Measurements from ENCODE around the gene RRP8. TPM values are rescaled to one million over a fixed set of nuclear protein-coding genes. Genes with fewer than 3 reads are reported as not detected.

Gene RRP8
- total RNA-seq, 2 donors from 2014 or later, result 25.0 to 31.5 TPM

GRCh38 chr11:6572215-6572614, 31.2 kb downstream of the RRP8 start:
- DNase-seq, result no peak
- Mint-ChIP-seq H3K4me3 (no peak overlapping the region), H3K27me3 (ENCODE audit: low read depth) (no peaks in the 10 kb centered on the region), H3K9me3 (no peaks in the 10 kb centered on the region), H3K4me1 (ENCODE audit: low read depth) (peaks cover 5% of the 10 kb centered on the region), H3K27ac (no peak overlapping the region), H3K36me3 (ENCODE audit: insufficient read depth in 2 of 2) (peaks cover 0 to 8% of the 10 kb centered on the region in 2 donors)
- ATAC-seq (replicated peaks in 1 of 2), result no peak

- H3K4me3 Mint-ChIP-seq, result no peak overlapping the region
- peaks cover 5% of the 10 kb centered on the region for H3K4me1 Mint-ChIP-seq (ENCODE audit: low read depth)
- no peak overlapping the region for H3K27ac Mint-ChIP-seq
- peaks cover 0 to 7% of the 10 kb centered on the region in 2 donors for H3K36me3 Mint-ChIP-seq (ENCODE audit: insufficient read depth in 2 of 2)
- no peaks in the 10 kb centered on the region for H3K9me3 Mint-ChIP-seq
- ATAC-seq (replicated peaks in 1 of 2) (no peak), DNase-seq (no peak)
- H3K27me3 Mint-ChIP-seq (ENCODE audit: low read depth), result no peaks in the 10 kb centered on the region
These were observed 31.9 kb downstream of the RRP8 start for GRCh38 chr11:6571434-6572008.

GRCh38 chr11:6570691-6571427, 32.6 kb downstream of the RRP8 start:
- peaks cover 0 to 5% of the 10 kb centered on the region in 2 donors for H3K36me3 Mint-ChIP-seq (ENCODE audit: insufficient read depth in 2 of 2)
- H3K27me3 Mint-ChIP-seq (ENCODE audit: low read depth), result no peaks in the 10 kb centered on the region
- H3K9me3 Mint-ChIP-seq, result no peaks in the 10 kb centered on the region
- H3K4me3 Mint-ChIP-seq, result no peak overlapping the region
- H3K4me1 Mint-ChIP-seq (ENCODE audit: low read depth), result peaks cover 5% of the 10 kb centered on the region
- no peak for ATAC-seq (replicated peaks in 1 of 2)
- DNase-seq, result no peak
- no peak overlapping the region for H3K27ac Mint-ChIP-seq

GRCh38 chr11:6569706-6570105, 33.7 kb downstream of the RRP8 start:
- H3K27ac Mint-ChIP-seq, result no peak overlapping the region
- H3K4me3 Mint-ChIP-seq, result no peak overlapping the region
- H3K36me3 Mint-ChIP-seq (ENCODE audit: insufficient read depth in 2 of 2), result peaks cover 0 to 5% of the 10 kb centered on the region in 2 donors
- no peak for ATAC-seq (replicated peaks in 1 of 2)
- no peaks in the 10 kb centered on the region for H3K9me3 Mint-ChIP-seq
- DNase-seq, result no peak
- H3K27me3 Mint-ChIP-seq (ENCODE audit: low read depth), result no peaks in the 10 kb centered on the region
- no peaks in the 10 kb centered on the region for H3K4me1 Mint-ChIP-seq (ENCODE audit: low read depth)

GRCh38 chr11:6568191-6568918, 35.1 kb downstream of the RRP8 start:
- no peaks in the 10 kb centered on the region for H3K9me3 Mint-ChIP-seq
- H3K4me3 Mint-ChIP-seq, result no peak overlapping the region
- no peaks in the 10 kb centered on the region for H3K27me3 Mint-ChIP-seq (ENCODE audit: low read depth)
- H3K36me3 Mint-ChIP-seq (ENCODE audit: insufficient read depth in 2 of 2), result peaks cover 0 to 5% of the 10 kb centered on the region in 2 donors
- H3K27ac Mint-ChIP-seq, result no peak overlapping the region
- DNase-seq (no peak), ATAC-seq (replicated peaks in 1 of 2) (no peak)
- H3K4me1 Mint-ChIP-seq (ENCODE audit: low read depth), result no peaks in the 10 kb centered on the region

- ATAC-seq (replicated peaks in 1 of 2) (no peak), DNase-seq (no peak)
- H3K27ac Mint-ChIP-seq, result no peak overlapping the region
- no peaks in the 10 kb centered on the region for H3K27me3 Mint-ChIP-seq (ENCODE audit: low read depth)
- H3K9me3 Mint-ChIP-seq, result no peaks in the 10 kb centered on the region
- peaks cover 0 to 4% of the 10 kb centered on the region in 2 donors for H3K36me3 Mint-ChIP-seq (ENCODE audit: insufficient read depth in 2 of 2)
- no peak overlapping the region for H3K4me3 Mint-ChIP-seq
- no peaks in the 10 kb centered on the region for H3K4me1 Mint-ChIP-seq (ENCODE audit: low read depth)
These were observed 36.1 kb downstream of the RRP8 start for GRCh38 chr11:6567371-6567745.

- H3K27me3 Mint-ChIP-seq (ENCODE audit: low read depth), result no peaks in the 10 kb centered on the region
- no peak overlapping the region for H3K4me3 Mint-ChIP-seq
- H3K27ac Mint-ChIP-seq, result no peak overlapping the region
- ATAC-seq (replicated peaks in 1 of 2) (no peak), DNase-seq (no peak)
- no peaks in the 10 kb centered on the region for H3K4me1 Mint-ChIP-seq (ENCODE audit: low read depth)
- H3K36me3 Mint-ChIP-seq (ENCODE audit: insufficient read depth in 2 of 2), result peaks cover 0 to 5% of the 10 kb centered on the region in 2 donors
- no peaks in the 10 kb centered on the region for H3K9me3 Mint-ChIP-seq
These were observed 36.6 kb downstream of the RRP8 start for GRCh38 chr11:6566704-6567370.

- ATAC-seq (replicated peaks in 1 of 2), result no peak
- Mint-ChIP-seq H3K27ac (no peak overlapping the region), H3K27me3 (ENCODE audit: low read depth) (no peaks in the 10 kb centered on the region), H3K36me3 (ENCODE audit: insufficient read depth in 2 of 2) (peaks cover 0 to 8% of the 10 kb centered on the region in 2 donors), H3K4me3 (no peak overlapping the region), H3K9me3 (no peaks in the 10 kb centered on the region), H3K4me1 (ENCODE audit: low read depth) (no peaks in the 10 kb centered on the region)
- no peak for DNase-seq
These were observed 37.3 kb downstream of the RRP8 start for GRCh38 chr11:6565988-6566703.

- Mint-ChIP-seq H3K27me3 (ENCODE audit: low read depth) (no peaks in the 10 kb centered on the region), H3K27ac (no peak overlapping the region), H3K4me3 (no peak overlapping the region), H3K4me1 (ENCODE audit: low read depth) (no peaks in the 10 kb centered on the region), H3K36me3 (ENCODE audit: insufficient read depth in 2 of 2) (peaks cover 0 to 8% of the 10 kb centered on the region in 2 donors), H3K9me3 (no peaks in the 10 kb centered on the region)
- ATAC-seq (replicated peaks in 1 of 2), result no peak
- DNase-seq, result no peak
These were observed 38.1 kb downstream of the RRP8 start for GRCh38 chr11:6565325-6565724.

GRCh38 chr11:6563667-6564066, 39.7 kb downstream of the RRP8 start:
- Mint-ChIP-seq H3K4me1 (ENCODE audit: low read depth) (no peaks in the 10 kb centered on the region), H3K9me3 (no peaks in the 10 kb centered on the region), H3K27ac (no peak overlapping the region), H3K27me3 (ENCODE audit: low read depth) (no peaks in the 10 kb centered on the region), H3K4me3 (no peak overlapping the region), H3K36me3 (ENCODE audit: insufficient read depth in 2 of 2) (peaks cover 0 to 4% of the 10 kb centered on the region in 2 donors)
- ATAC-seq (replicated peaks in 1 of 2) (no peak), DNase-seq (no peak)

- no peak for DNase-seq
- H3K36me3 Mint-ChIP-seq (ENCODE audit: insufficient read depth in 2 of 2), result peaks cover 0 to 4% of the 10 kb centered on the region in 2 donors
- no peak overlapping the region for H3K4me3 Mint-ChIP-seq
- no peak overlapping the region for H3K27ac Mint-ChIP-seq
- no peak for ATAC-seq (replicated peaks in 1 of 2)
- no peaks in the 10 kb centered on the region for H3K9me3 Mint-ChIP-seq
- H3K27me3 Mint-ChIP-seq (ENCODE audit: low read depth), result no peaks in the 10 kb centered on the region
- H3K4me1 Mint-ChIP-seq (ENCODE audit: low read depth), result no peaks in the 10 kb centered on the region
These were observed 40.2 kb downstream of the RRP8 start for GRCh38 chr11:6563121-6563619.

GRCh38 chr11:6561288-6561687, 42.1 kb downstream of the RRP8 start:
- ATAC-seq (replicated peaks in 1 of 2), result no peak
- no peak for DNase-seq
- H3K27me3 Mint-ChIP-seq (ENCODE audit: low read depth), result no peaks in the 10 kb centered on the region
- peaks cover 0 to 4% of the 10 kb centered on the region in 2 donors for H3K36me3 Mint-ChIP-seq (ENCODE audit: insufficient read depth in 2 of 2)
- no peak overlapping the region for H3K27ac Mint-ChIP-seq
- H3K9me3 Mint-ChIP-seq, result no peaks in the 10 kb centered on the region
- H3K4me3 Mint-ChIP-seq, result no peak overlapping the region
- H3K4me1 Mint-ChIP-seq (ENCODE audit: low read depth), result no peaks in the 10 kb centered on the region
